HCT116 (cell line): ENCODE measurements around the gene ZNF223. TPM values are rescaled to one million over a fixed set of nuclear protein-coding genes. Genes with fewer than 3 reads are reported as not detected.

Experiments used
- ATAC-seq: fragments of 200-7000 bp; cut with Tn5 transposase; 2 replicates; pipeline ENCODE4 v1.9.1; 2020; ENCODE audit warnings: mild to moderate bottlenecking, moderate library complexity
- BruUV-seq: library from RNA; stranded (reverse); fragments of 400-500 nt; replicated peaks from 2 replicates; lab custom pipeline; 2021; lab: Mats Ljungman, UMichigan
- CTCF ChIA-PET: fragments of 300-600 bp; sonication (Branson Sonifier 250); formaldehyde crosslinking; loops from one replicate; lab custom pipeline; 2021; ENCODE audit warnings: antibody characterized with exemption; lab: Charles Lee
- POLR2A ChIA-PET: fragments of 300-600, 350-600 bp; sonication (Branson Sonifier 250); formaldehyde crosslinking; loops from one replicate; lab custom pipeline; 2021; ENCODE audit warnings: antibody characterized with exemption; lab: Charles Lee
- RAD21 ChIA-PET, 2 experiments: fragments of 300-600 bp; sonication (Branson Sonifier 250); formaldehyde crosslinking; loops; one replicate each; lab custom pipeline; 2023; ENCODE audit warnings: low total read pairs in 2 of 2; ENCODE audit not compliant: uncharacterized antibody in 2 of 2, unreplicated experiment in 2 of 2, low non-redundant PET in 1 of 2; lab: Charles Lee
- DNase-seq: peaks from one replicate; pipeline ENCODE4 v3.0.0-alpha.2; 2010; ENCODE audit warnings: low read depth, low spot score
- H2AFZ ChIP-seq: fragments of 200-600 bp; shearing (Covaris generic), sonication (generic); 2 replicates; pipeline ENCODE4 v1.6.1; 2017; ENCODE audit warnings: low read depth, mixed run types, mixed read lengths, antibody characterized with exemption, low read length; ENCODE audit not compliant: poor library complexity, severe bottlenecking
- H3K27ac ChIP-seq: 2 replicates; pipeline ENCODE4 v1.5.1; 2012; ENCODE audit warnings: low read depth, low read length
- H3K27me3 ChIP-seq: fragments of 200-600 bp; sonication (generic); 2 replicates; pipeline ENCODE4 v1.6.1; 2016; ENCODE audit warnings: mixed run types, low read length, mixed read lengths; ENCODE audit not compliant: insufficient read depth
- H3K36me3 ChIP-seq, 2 experiments: fragments of 200-500 bp in 1 of 2; fragments of 200-600 bp in 1 of 2; sonication (Bioruptor generic) in 1 of 2; sonication (generic) in 1 of 2; 2 replicates each; pipeline versions ENCODE4 v1.5.1 to v1.6.1; 2014 to 2016; ENCODE audit warnings: low read length in 2 of 2, inconsistent platforms in 1 of 2, mixed read lengths in 1 of 2, mixed run types in 1 of 2; ENCODE audit not compliant: insufficient read depth in 2 of 2, control insufficient read depth in 1 of 2
- H3K4me1 ChIP-seq, 2 experiments: fragments of 200-600 bp in 1 of 2; sonication (generic) in 1 of 2; 2 replicates each; pipeline versions ENCODE4 v1.5.1 to v1.6.1; 2012 to 2017; ENCODE audit warnings: low read length in 2 of 2, inconsistent platforms in 1 of 2, mild to moderate bottlenecking in 1 of 2, mixed read lengths in 1 of 2, mixed run types in 1 of 2, moderate library complexity in 1 of 2; ENCODE audit not compliant: insufficient read depth in 2 of 2, control insufficient read depth in 1 of 2
- H3K4me2 ChIP-seq: fragments of 200-600 bp; sonication (generic); 2 replicates; pipeline ENCODE4 v1.6.1; 2017; ENCODE audit warnings: mixed run types, low read length, mixed read lengths
- H3K4me3 ChIP-seq, 2 experiments: fragments of 200-600 bp in 1 of 2; sonication (generic) in 1 of 2; replicated peaks in 1 of 2; 2 replicates each; pipeline ENCODE4 v1.5.1; 2011 to 2016; ENCODE audit warnings: low read length in 2 of 2, control low read depth in 1 of 2, low read depth in 1 of 2, mild to moderate bottlenecking in 1 of 2, mixed read lengths in 1 of 2, mixed run types in 1 of 2
- H3K79me2 ChIP-seq: fragments of 200-600 bp; sonication (generic); 2 replicates; pipeline ENCODE4 v1.6.1; 2017; ENCODE audit warnings: mild to moderate bottlenecking, mixed run types, low read length, moderate library complexity, mixed read lengths; ENCODE audit not compliant: insufficient read depth
- H3K9ac ChIP-seq: fragments of 200-600 bp; sonication (generic); 2 replicates; pipeline ENCODE4 v1.6.1; 2016; ENCODE audit warnings: low read length, mixed read lengths
- H3K9me2 ChIP-seq: fragments of 200-600 bp; sonication (generic), shearing (Covaris generic); 2 replicates; pipeline ENCODE4 v1.6.1; 2017; ENCODE audit warnings: mixed run types, mild to moderate bottlenecking, moderate library complexity; ENCODE audit not compliant: insufficient read depth
- H3K9me3 ChIP-seq, 2 experiments: fragments of 200-500 bp in 1 of 2; fragments of 200-600 bp in 1 of 2; sonication (Bioruptor generic) in 1 of 2; sonication (generic) in 1 of 2; 2 replicates each; pipeline ENCODE4 v1.6.1; 2014 to 2017; ENCODE audit warnings: low read length in 2 of 2, mixed read lengths in 2 of 2, inconsistent platforms in 1 of 2, low read depth in 1 of 2, mild to moderate bottlenecking in 1 of 2, mixed run types in 1 of 2, moderate library complexity in 1 of 2; ENCODE audit not compliant: control insufficient read depth in 1 of 2, insufficient read depth in 1 of 2
- H4K20me1 ChIP-seq: fragments of 200-600 bp; sonication (generic), shearing (Covaris generic); 2 replicates; pipeline ENCODE4 v1.6.1; 2017; ENCODE audit warnings: mixed run types, mild to moderate bottlenecking, moderate library complexity; ENCODE audit not compliant: insufficient read depth
- CBX3 ChIP-seq: IDR thresholded peaks from 2 replicates; pipeline ENCODE4 v1.6.1; 2012; ENCODE audit warnings: low read depth
- ELF1 ChIP-seq: IDR thresholded peaks from 2 replicates; pipeline ENCODE4 v1.6.1; 2012; ENCODE audit warnings: low read depth, borderline replicate concordance
- EZH2phosphoT487 ChIP-seq: fragments of 200-600 bp; IDR thresholded peaks from 2 replicates; pipeline ENCODE4 v1.6.1; 2018; ENCODE audit warnings: antibody characterized with exemption, borderline replicate concordance
- JUND ChIP-seq: IDR thresholded peaks from 2 replicates; pipeline ENCODE4 v1.6.1; 2012
- SIN3A ChIP-seq: IDR thresholded peaks from 2 replicates; pipeline ENCODE4 v1.6.1; 2012; ENCODE audit warnings: low read depth
- SP1 ChIP-seq: IDR thresholded peaks from 2 replicates; pipeline ENCODE4 v1.6.1; 2012; ENCODE audit warnings: low read depth
- intact Hi-C: fragments of 100-400 bp; cut with micrococcal nuclease; formaldehyde crosslinking; loops from 2 replicates; pipeline ENCODE4 v1.10.0; 2022
- total RNA-seq: library from RNA; stranded (reverse); gene quantifications from one replicate; pipeline ENCODE4 v1.2.1, GENCODE V29; 2021; ENCODE audit not compliant: unreplicated experiment
- TF ChIP-seq, protein P1 (sequence below): IDR thresholded peaks from 2 replicates; pipeline ENCODE4 v1.6.1; 2012
- TF ChIP-seq, protein P2 (sequence below), 3 experiments: fragments of 200-600 bp in 1 of 3; sonication (generic) in 1 of 3; IDR thresholded peaks in 2 of 3; conservative IDR thresholded peaks in 1 of 3; 2 replicates each; pipeline ENCODE4 v1.5.1; 2012 to 2017; ENCODE audit warnings: low read depth in 2 of 3, low read length in 2 of 3, antibody characterized with exemption in 1 of 3, borderline replicate concordance in 1 of 3, control low read depth in 1 of 3, mild to moderate bottlenecking in 1 of 3, mixed read lengths in 1 of 3, mixed run types in 1 of 3, moderate library complexity in 1 of 3; ENCODE audit not compliant: insufficient read depth in 1 of 3

ZNF223 gene
- total RNA-seq, 1 experiment from 2014 or later: 0.27 TPM

DNA sequence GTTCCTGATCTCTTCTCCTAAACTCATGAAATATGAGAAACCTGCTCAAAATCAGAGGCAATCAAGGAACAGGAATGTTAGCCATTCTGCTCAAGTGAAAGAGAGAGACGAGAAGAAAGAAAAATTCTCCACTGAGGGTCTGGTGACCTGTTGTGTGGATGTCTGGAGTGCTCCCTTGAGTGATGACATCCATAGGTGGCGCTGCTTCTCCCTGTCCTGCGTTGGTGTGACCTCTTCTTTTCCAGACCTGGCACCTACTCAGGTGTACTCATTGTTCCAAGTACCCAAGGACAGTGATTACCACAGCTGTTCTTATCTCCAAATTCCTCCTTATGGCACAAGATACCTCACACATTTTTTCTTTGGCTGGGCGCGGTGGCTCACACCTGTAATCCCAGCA lies 4.0 kb downstream of the ZNF223 start:
- TF ChIP-seq, protein P1, sequence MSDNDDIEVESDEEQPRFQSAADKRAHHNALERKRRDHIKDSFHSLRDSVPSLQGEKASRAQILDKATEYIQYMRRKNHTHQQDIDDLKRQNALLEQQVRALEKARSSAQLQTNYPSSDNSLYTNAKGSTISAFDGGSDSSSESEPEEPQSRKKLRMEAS: no peak
- TF ChIP-seq, protein P2, sequence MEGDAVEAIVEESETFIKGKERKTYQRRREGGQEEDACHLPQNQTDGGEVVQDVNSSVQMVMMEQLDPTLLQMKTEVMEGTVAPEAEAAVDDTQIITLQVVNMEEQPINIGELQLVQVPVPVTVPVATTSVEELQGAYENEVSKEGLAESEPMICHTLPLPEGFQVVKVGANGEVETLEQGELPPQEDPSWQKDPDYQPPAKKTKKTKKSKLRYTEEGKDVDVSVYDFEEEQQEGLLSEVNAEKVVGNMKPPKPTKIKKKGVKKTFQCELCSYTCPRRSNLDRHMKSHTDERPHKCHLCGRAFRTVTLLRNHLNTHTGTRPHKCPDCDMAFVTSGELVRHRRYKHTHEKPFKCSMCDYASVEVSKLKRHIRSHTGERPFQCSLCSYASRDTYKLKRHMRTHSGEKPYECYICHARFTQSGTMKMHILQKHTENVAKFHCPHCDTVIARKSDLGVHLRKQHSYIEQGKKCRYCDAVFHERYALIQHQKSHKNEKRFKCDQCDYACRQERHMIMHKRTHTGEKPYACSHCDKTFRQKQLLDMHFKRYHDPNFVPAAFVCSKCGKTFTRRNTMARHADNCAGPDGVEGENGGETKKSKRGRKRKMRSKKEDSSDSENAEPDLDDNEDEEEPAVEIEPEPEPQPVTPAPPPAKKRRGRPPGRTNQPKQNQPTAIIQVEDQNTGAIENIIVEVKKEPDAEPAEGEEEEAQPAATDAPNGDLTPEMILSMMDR (IDR thresholded peaks at IDR 0.05 in 2 of 3, conservative IDR thresholded peaks at IDR 0.05 in 1 of 3; ENCODE audit: borderline replicate concordance in 1 of 3, insufficient read depth in 1 of 3, low read depth in 2 of 3, low read length in 2 of 3): peak in 1 of 3 experiments; percentile 11; a peak in 1 of 6 replicates
- RAD21 ChIA-PET: no interaction called here
- no peak for ATAC-seq
- CTCF ChIA-PET: no interaction called here
- H3K9ac ChIP-seq: no peak overlapping the region
- no peaks in the 10 kb centered on the region for H3K27me3 ChIP-seq
- DNase-seq: no peak
- no peaks in the 10 kb centered on the region for H3K9me2 ChIP-seq
- no peaks in the 10 kb centered on the region for H3K36me3 ChIP-seq
- H3K27ac ChIP-seq: no peak overlapping the region
- no peak overlapping the region for H3K4me2 ChIP-seq
- no peaks in the 10 kb centered on the region for H4K20me1 ChIP-seq
- H2AFZ ChIP-seq: no peak overlapping the region
- POLR2A ChIA-PET: no interaction called here
- H3K9me3 ChIP-seq: no peaks in the 10 kb centered on the region; a peak in 2 of 4 replicates
- H3K4me1 ChIP-seq: no peaks in the 10 kb centered on the region
- no peaks in the 10 kb centered on the region for H3K79me2 ChIP-seq
- no TSS peak for BruUV-seq
- intact Hi-C loops: no loop called here
- no peak overlapping the region for H3K4me3 ChIP-seq

DNA sequence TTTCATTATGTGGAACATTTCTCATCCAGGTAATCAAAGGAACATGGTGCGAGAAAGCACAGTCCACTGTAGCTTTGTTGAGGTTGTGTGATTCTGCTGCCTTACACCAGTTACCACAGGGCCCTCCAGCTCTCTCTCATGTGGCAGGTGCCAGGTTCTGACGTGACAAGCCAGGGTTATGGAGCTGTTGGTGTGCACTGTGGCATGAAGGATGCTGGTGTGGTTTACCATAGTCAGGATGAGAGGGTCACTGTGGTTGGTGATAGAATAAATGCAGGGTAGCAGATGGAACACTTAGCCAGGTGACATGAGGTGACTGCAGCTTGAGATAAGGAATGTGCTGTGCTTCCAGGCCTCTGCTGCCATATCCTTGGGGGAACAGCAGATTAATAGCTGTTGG lies 7.4 kb downstream of the ZNF223 start:
- TF ChIP-seq SIN3A (no peak), JUND (no peak), CBX3 (no peak), SP1 (no peak), EZH2phosphoT487 (no peak), ELF1 (no peak)
- TF ChIP-seq, protein P2 (IDR thresholded peaks at IDR 0.05 in 2 of 3, conservative IDR thresholded peaks at IDR 0.05 in 1 of 3; ENCODE audit: borderline replicate concordance in 1 of 3, insufficient read depth in 1 of 3, low read depth in 2 of 3, low read length in 2 of 3): no peak
- Histone ChIP-seq H3K27me3 (no peaks in the 10 kb centered on the region), H3K4me1 (no peaks in the 10 kb centered on the region), H3K27ac (no peak overlapping the region), H3K9me3 (no peaks in the 10 kb centered on the region; a peak in 2 of 4 replicates), H3K4me2 (no peak overlapping the region), H3K9ac (no peak overlapping the region), H2AFZ (no peak overlapping the region), H3K79me2 (no peaks in the 10 kb centered on the region), H3K36me3 (no peaks in the 10 kb centered on the region), H4K20me1 (no peaks in the 10 kb centered on the region), H3K4me3 (no peak overlapping the region), H3K9me2 (no peaks in the 10 kb centered on the region)
- ATAC-seq (no peak), DNase-seq (no peak)
- ChIA-PET RAD21 (no interaction called here), CTCF (no interaction called here), POLR2A (no interaction called here)
- intact Hi-C loops: no loop called here
- BruUV-seq: no TSS peak
